Measurements from ENCODE around the gene MPHOSPH9. TPM values are rescaled to one million over a fixed set of nuclear protein-coding genes. Genes with fewer than 3 reads are reported as not detected.

The MPHOSPH9 gene
- total RNA-seq, 1 experiment from 2014 or later: 60.5 TPM

GRCh38 chr12:123167329-123167728, 65.6 kb downstream of the MPHOSPH9 start:
- Histone ChIP-seq H3K27ac (ENCODE audit: insufficient read length, low read depth, low read length) (no peak overlapping the region), H2BK15ac (ENCODE audit: low read depth, low read length) (no peak overlapping the region), H3K27me3 (ENCODE audit: insufficient read depth, low read length) (no peaks in the 10 kb centered on the region), H3K9me3 (ENCODE audit: control insufficient read depth, low read depth, low read length) (no peaks in the 10 kb centered on the region), H3K23me2 (ENCODE audit: insufficient read length, low read depth, low read length, poor library complexity, severe bottlenecking) (no peaks in the 10 kb centered on the region), H3K23ac (ENCODE audit: insufficient read length, low read depth, low read length) (no peak overlapping the region), H3K56ac (ENCODE audit: insufficient read length, low read depth, low read length) (no peak overlapping the region), H2BK20ac (ENCODE audit: low read depth, low read length, poor library complexity, severe bottlenecking) (no peak overlapping the region), H4K8ac (replicated peaks; ENCODE audit: insufficient read length, low read depth, low read length) (no peak overlapping the region), H4K20me1 (ENCODE audit: control insufficient read depth, insufficient read depth, insufficient read length) (no peaks in the 10 kb centered on the region), H3K4me1 (ENCODE audit: insufficient read depth, low read length) (no peaks in the 10 kb centered on the region; the same call in 1 of the 2 replicates), H2BK12ac (ENCODE audit: insufficient read length, low read depth, low read length) (no peak overlapping the region), H3K18ac (ENCODE audit: insufficient read length, low read depth, low read length) (no peak overlapping the region), H3K4me2 (ENCODE audit: insufficient read depth, insufficient read length, low read length) (no peak overlapping the region), H2BK5ac (ENCODE audit: insufficient read length, low read length) (no peak overlapping the region), H2AK5ac (ENCODE audit: insufficient read length, low read length) (no peak overlapping the region), H3K79me1 (ENCODE audit: insufficient read depth, low read depth, low read length, poor library complexity, severe bottlenecking) (no peaks in the 10 kb centered on the region), H2BK120ac (ENCODE audit: low read depth, low read length, poor library complexity, severe bottlenecking) (no peak overlapping the region), H3T11ph (ENCODE audit: low read length) (no peak overlapping the region), H4K5ac (ENCODE audit: insufficient read length, low read depth, low read length) (no peak overlapping the region), H3K9ac (ENCODE audit: extremely low read depth, insufficient read length, low read length) (no peak overlapping the region), H2AFZ (ENCODE audit: low read length) (no peak overlapping the region), H3K79me2 (ENCODE audit: insufficient read depth, low read length) (no peaks in the 10 kb centered on the region), H3K14ac (ENCODE audit: insufficient read depth, low read length) (no peak overlapping the region), H3K4ac (ENCODE audit: low read depth, low read length) (no peak overlapping the region), H4K91ac (ENCODE audit: insufficient read length, low read depth, low read length) (no peak overlapping the region)
- DNase-seq: no peak
- Mint-ChIP-seq H3K4me1 (peaks cover 7 to 10% of the 10 kb centered on the region in 2 experiments), H3K9me3 (no peaks in the 10 kb centered on the region), H3K27me3 (ENCODE audit: low read depth) (no peaks in the 10 kb centered on the region), H3K27ac (no peak overlapping the region; a peak in 1 of 7 replicates), H3K36me3 (ENCODE audit: insufficient read depth in 1 of 3, low read depth in 3 of 3) (peaks cover 3 to 57% (median 54%) of the 10 kb centered on the region in 3 experiments; a peak in 6 of 7 replicates), H3K4me3 (no peak overlapping the region)
- WGBS (ENCODE audit: extremely low coverage, insufficient read length, low lambda C conversion rate): no CpG with 5 or more reads among the region's 2 CpGs
- TF ChIP-seq CTCF (conservative IDR thresholded peaks at IDR 0.05): no peak
